Activated CD4-positive, alpha-beta memory T cell treated with anti-CD3 and anti-CD28 coated beads for 36 hours (primary cell): Measurements from ENCODE around the gene FMR1. TPM values are rescaled to one million over a fixed set of nuclear protein-coding genes. Genes with fewer than 3 reads are reported as not detected.

Source experiments
- CTCF ChIA-PET: fragments of 350-600 bp; sonication (Branson Sonifier 250); formaldehyde crosslinking; loops from one replicate; lab custom pipeline; 2021; ENCODE audit warnings: antibody characterized with exemption, inconsistent platforms; lab: Charles Lee
- POLR2A ChIA-PET: fragments of 350-600 bp; sonication (Branson Sonifier 250); formaldehyde crosslinking; loops from one replicate; lab custom pipeline; 2021; ENCODE audit warnings: antibody characterized with exemption; lab: Charles Lee
- DNase-seq: peaks from one replicate; pipeline ENCODE4 v3.0.0-alpha.2; 2020
- H3K27ac Mint-ChIP-seq: one replicate; pipeline ENCODE4 v1.8.0; 2021; ENCODE audit warnings: mixed read lengths
- H3K27me3 Mint-ChIP-seq: one replicate; pipeline ENCODE4 v1.8.0; 2021; ENCODE audit warnings: mixed read lengths
- H3K36me3 Mint-ChIP-seq: one replicate; pipeline ENCODE4 v1.8.0; 2021; ENCODE audit warnings: mixed read lengths
- H3K4me1 Mint-ChIP-seq: one replicate; pipeline ENCODE4 v1.8.0; 2021; ENCODE audit warnings: low read depth, mixed read lengths
- H3K4me3 Mint-ChIP-seq: one replicate; pipeline ENCODE4 v1.8.0; 2021; ENCODE audit warnings: mild to moderate bottlenecking, mixed read lengths
- H3K9me3 Mint-ChIP-seq: one replicate; pipeline ENCODE4 v1.8.0; 2021; ENCODE audit warnings: mixed read lengths
- intact Hi-C: fragments of 100-400 bp; cut with micrococcal nuclease; formaldehyde crosslinking; loops from one replicate; pipeline ENCODE4 v1.15.1; 2023
- total RNA-seq, 2 experiments: library from RNA; stranded (reverse); gene quantifications; one replicate each; pipeline ENCODE4 v1.2.3, GENCODE V29; 2021

FMR1 gene
- total RNA-seq: 10 to 100 TPM; 28.0 to 29.0 TPM

DNA sequence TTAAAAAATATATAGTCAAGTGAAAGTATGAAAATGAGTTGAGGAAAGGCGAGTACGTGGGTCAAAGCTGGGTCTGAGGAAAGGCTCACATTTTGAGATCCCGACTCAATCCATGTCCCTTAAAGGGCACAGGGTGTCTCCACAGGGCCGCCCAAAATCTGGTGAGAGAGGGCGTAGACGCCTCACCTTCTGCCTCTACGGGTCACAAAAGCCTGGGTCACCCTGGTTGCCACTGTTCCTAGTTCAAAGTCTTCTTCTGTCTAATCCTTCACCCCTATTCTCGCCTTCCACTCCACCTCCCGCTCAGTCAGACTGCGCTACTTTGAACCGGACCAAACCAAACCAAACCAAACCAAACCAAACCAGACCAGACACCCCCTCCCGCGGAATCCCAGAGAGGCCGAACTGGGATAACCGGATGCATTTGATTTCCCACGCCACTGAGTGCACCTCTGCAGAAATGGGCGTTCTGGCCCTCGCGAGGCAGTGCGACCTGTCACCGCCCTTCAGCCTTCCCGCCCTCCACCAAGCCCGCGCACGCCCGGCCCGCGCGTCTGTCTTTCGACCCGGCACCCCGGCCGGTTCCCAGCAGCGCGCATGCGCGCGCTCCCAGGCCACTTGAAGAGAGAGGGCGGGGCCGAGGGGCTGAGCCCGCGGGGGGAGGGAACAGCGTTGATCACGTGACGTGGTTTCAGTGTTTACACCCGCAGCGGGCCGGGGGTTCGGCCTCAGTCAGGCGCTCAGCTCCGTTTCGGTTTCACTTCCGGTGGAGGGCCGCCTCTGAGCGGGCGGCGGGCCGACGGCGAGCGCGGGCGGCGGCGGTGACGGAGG lies at the start of gene FMR1:
FMR1 (plus strand) TSS at position 728 of the 831 bp plus-strand sequence. CDS start 261 bp downstream, outside the sequence.
- Mint-ChIP-seq H3K36me3 (peaks cover 2% of the 10 kb centered on the region), H3K9me3 (no peaks in the 10 kb centered on the region), H3K4me3 (peak within 1 kb of the TSS; percentile 90), H3K4me1 (peaks cover 28% of the 10 kb centered on the region), H3K27me3 (no peaks in the 10 kb centered on the region), H3K27ac (peak within 1 kb of the TSS; percentile 93)
- CTCF ChIA-PET: no interaction called here
- POLR2A ChIA-PET: no interaction called here
- intact Hi-C loops: loop anchor here (10.0 kb wide), 1 partner anchor 1723 kb away; the partner anchor contains the start of gene TMEM185A
- peak; percentile 95 for DNase-seq

GRCh38 chrX:147875866-147876596 lies 35.7 kb upstream of the FMR1 start:
- no peak overlapping the region for H3K27ac Mint-ChIP-seq
- POLR2A ChIA-PET: no interaction called here

DNA sequence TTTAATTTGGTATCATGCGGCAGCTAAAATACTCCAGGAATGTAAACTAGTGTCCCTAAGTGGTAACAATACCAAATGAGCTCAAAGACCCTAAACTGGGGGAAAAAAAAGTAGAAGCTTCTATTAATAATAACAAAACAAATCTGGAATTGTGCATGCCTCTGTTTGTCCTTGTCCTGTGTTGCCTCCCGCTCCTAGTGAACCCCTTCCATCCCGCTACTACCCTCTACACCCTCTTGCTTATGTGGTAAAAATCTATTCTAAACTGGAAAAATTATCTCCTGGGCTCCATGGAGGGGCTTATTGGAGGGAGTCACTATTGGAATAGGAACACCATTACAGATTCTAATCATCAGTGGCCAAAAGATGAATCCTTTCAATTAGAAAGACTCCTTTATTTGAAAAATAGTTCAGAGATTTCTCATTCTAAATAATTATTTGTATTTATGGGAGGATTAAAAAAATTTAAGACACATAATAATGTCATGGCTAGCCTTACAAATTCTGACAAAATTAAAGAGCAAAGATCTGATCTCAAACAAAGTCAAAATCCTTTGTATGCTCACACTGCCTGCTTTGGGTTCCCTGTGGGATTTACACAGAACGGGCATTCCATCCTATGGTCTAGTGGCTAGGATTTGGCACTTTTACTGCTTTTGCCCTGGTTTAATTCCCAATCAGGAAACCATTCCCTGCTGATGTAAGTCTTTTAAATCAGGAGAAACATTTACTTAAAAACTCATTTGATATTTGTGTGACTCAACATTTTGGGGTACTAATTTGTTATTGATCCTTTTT lies 34.7 kb upstream of the FMR1 start:
- ChIA-PET CTCF (no interaction called here), POLR2A (no interaction called here)
- Mint-ChIP-seq H3K4me1 (peaks cover 6% of the 10 kb centered on the region), H3K9me3 (peaks cover 2% of the 10 kb centered on the region), H3K27ac (no peak overlapping the region), H3K27me3 (peaks cover 2% of the 10 kb centered on the region), H3K4me3 (no peak overlapping the region), H3K36me3 (no peaks in the 10 kb centered on the region)
- intact Hi-C loops: no loop called here
- no peak for DNase-seq

More at GRCh38 chrX:147875866-147876596, 35.7 kb upstream of the FMR1 start:
- Mint-ChIP-seq H3K4me3 (no peak overlapping the region), H3K9me3 (peaks cover 6% of the 10 kb centered on the region), H3K36me3 (no peaks in the 10 kb centered on the region), H3K4me1 (peaks cover 6% of the 10 kb centered on the region), H3K27me3 (peaks cover 2% of the 10 kb centered on the region)
- intact Hi-C loops: no loop called here
- CTCF ChIA-PET: no interaction called here
- DNase-seq: no peak

DNA sequence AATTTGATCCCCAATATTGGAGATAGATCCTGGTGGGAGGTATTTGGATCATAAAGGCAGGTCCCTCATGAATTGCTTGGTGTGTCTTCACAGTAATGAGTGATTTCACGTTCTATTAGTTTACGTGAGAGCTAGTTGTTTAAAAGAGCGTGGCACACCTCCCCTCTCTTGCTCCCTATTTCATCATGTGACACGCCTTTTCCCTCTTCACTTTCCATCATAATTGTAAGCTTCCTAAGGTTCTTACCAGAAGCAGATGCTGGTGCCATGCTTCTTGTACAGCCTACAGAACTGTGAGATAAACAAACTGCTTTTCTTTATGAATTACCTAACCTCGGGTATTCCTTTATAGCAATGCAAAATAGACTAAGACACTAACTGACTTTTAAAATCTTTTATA lies 34.0 kb upstream of the FMR1 start:
- intact Hi-C loops: no loop called here
- Mint-ChIP-seq H3K27me3 (peaks cover 2% of the 10 kb centered on the region), H3K4me1 (peaks cover 6% of the 10 kb centered on the region), H3K27ac (no peak overlapping the region), H3K4me3 (no peak overlapping the region), H3K36me3 (no peaks in the 10 kb centered on the region), H3K9me3 (peaks cover 2% of the 10 kb centered on the region)
- ChIA-PET CTCF (no interaction called here), POLR2A (no interaction called here)
- no peak for DNase-seq

DNA sequence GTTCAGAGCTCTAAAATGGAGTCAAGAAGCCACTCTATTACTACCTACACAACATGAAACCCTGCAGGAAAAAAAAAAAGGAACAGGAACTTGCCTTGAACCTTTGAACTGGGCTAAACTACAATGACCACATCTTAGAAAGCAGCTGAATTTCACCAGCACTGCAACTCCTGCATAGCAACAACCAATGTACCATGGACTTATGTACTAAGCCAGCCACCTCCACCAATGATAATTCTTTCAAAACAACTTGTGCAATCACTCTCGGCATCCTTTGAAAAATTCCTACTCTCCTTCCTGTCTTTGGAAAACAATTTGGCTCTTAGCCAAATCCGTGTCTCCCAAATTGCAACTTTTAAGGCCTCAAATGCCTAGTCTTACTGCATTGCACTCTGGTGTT lies 26.8 kb upstream of the FMR1 start:
- no peak for DNase-seq
- Mint-ChIP-seq H3K9me3 (peaks cover 2% of the 10 kb centered on the region), H3K36me3 (no peaks in the 10 kb centered on the region), H3K4me3 (no peak overlapping the region), H3K4me1 (no peaks in the 10 kb centered on the region), H3K27ac (no peak overlapping the region), H3K27me3 (no peaks in the 10 kb centered on the region)
- ChIA-PET CTCF (no interaction called here), POLR2A (no interaction called here)
- intact Hi-C loops: no loop called here

GRCh38 chrX:147890756-147891155 lies 21.0 kb upstream of the FMR1 start:
- no peaks in the 10 kb centered on the region for H3K36me3 Mint-ChIP-seq
- no peak overlapping the region for H3K4me3 Mint-ChIP-seq
- ChIA-PET POLR2A (no interaction called here), CTCF (no interaction called here)
- no peaks in the 10 kb centered on the region for H3K9me3 Mint-ChIP-seq
- DNase-seq: no peak
- intact Hi-C loops: no loop called here
- no peak overlapping the region for H3K27ac Mint-ChIP-seq
- H3K27me3 Mint-ChIP-seq: no peaks in the 10 kb centered on the region
- no peaks in the 10 kb centered on the region for H3K4me1 Mint-ChIP-seq

DNA sequence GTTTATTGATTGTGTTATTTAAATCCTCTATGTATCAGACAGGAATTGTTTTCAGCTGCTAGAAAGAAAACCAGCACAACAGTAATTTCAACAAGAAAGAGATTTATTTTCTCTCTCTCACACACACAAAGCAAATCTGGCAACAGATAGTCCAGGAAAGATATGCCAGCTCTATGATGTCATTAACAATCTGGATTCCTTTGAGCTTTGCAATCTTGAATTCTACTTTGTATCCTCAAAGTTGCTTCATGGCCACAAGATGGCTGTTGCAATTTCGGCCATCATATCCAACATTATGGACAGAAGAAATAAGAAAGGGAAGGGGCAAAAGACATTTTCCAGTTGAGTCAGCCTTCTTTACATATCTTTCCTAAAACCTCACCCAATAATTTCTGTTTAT lies 19.8 kb upstream of the FMR1 start:
- Mint-ChIP-seq H3K27ac (no peak overlapping the region), H3K4me3 (no peak overlapping the region), H3K4me1 (peaks cover 2% of the 10 kb centered on the region), H3K9me3 (no peaks in the 10 kb centered on the region), H3K36me3 (no peaks in the 10 kb centered on the region), H3K27me3 (no peaks in the 10 kb centered on the region)
- ChIA-PET CTCF (no interaction called here), POLR2A (no interaction called here)
- intact Hi-C loops: no loop called here
- no peak for DNase-seq

DNA sequence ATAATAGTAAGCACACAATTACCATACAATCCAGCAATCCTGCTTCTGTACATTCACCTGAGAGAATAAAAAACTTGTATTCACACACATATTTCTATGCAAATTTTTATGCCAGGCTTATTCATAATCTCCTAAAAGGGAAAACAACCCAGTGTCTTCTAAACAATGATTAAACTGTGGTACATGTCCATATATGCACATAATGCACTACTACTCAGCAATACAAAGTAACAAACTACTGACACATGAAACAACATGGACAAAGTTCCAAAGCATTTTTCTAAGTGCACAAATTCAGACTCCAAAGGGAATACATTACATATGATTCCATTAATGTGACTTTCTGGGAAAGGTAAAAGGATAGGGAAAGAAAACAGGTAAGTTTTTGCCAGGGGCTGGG lies 18.0 kb upstream of the FMR1 start:
- no peak overlapping the region for H3K4me3 Mint-ChIP-seq
- no peaks in the 10 kb centered on the region for H3K36me3 Mint-ChIP-seq
- H3K9me3 Mint-ChIP-seq: no peaks in the 10 kb centered on the region
- H3K4me1 Mint-ChIP-seq: peaks cover 2% of the 10 kb centered on the region
- intact Hi-C loops: no loop called here
- CTCF ChIA-PET: no interaction called here
- POLR2A ChIA-PET: no interaction called here
- no peak overlapping the region for H3K27ac Mint-ChIP-seq
- H3K27me3 Mint-ChIP-seq: no peaks in the 10 kb centered on the region
- no peak for DNase-seq

DNA sequence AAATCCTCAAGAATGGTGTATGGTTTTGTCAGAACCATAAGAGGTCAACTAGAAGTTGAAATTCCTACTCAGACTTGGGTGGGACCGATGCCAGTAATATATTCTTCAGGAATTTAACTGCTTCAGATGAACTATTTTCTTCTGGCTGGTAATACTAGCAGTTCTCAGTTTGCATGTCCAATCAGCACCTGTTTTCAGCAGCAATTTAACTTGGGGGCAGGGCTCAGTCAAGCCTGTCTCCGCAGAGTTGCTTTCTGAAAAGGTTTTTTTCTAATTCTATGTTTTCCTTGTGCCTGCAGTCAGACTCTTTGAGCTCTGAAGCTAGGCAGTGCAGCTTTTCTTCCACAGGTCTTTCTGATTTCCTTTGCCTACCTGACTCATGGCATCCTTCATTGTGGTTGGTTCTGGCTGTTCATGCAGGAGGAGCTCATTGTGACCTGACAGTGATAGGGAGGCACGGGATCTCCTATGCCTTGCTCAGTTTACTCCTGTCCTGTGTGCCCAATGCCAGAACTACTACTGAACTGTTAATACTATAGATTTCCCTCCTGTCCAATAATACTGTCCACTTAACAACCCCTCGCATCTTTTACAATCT lies 17.3 kb upstream of the FMR1 start:
- no peaks in the 10 kb centered on the region for H3K9me3 Mint-ChIP-seq
- CTCF ChIA-PET: no interaction called here
- H3K36me3 Mint-ChIP-seq: no peaks in the 10 kb centered on the region
- POLR2A ChIA-PET: no interaction called here
- no peak for DNase-seq
- H3K27me3 Mint-ChIP-seq: no peaks in the 10 kb centered on the region
- no peak overlapping the region for H3K4me3 Mint-ChIP-seq
- H3K27ac Mint-ChIP-seq: no peak overlapping the region
- intact Hi-C loops: no loop called here
- H3K4me1 Mint-ChIP-seq: peaks cover 2% of the 10 kb centered on the region

DNA sequence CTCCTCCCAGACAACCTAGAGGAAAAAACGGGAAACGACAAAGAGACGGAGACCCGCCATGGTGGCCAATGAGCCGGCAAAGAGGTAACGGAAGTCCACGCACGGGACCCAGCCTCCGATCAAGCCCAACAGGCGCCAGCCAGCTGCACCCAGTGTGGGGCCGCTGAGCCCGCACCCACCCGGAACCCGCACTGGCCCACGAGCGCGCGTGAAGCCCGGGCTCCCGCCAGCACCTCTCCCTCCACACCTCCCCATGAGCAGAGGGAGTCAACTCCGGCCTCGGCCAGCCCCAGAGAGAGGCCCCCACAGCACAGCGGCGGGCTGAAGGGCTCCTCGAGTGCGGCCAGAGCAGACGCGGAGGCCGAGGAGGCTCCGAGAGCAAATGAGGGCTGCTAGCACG lies 14.6 kb upstream of the FMR1 start:
- ChIA-PET POLR2A (no interaction called here), CTCF (no interaction called here)
- Mint-ChIP-seq H3K27ac (no peak overlapping the region), H3K9me3 (no peaks in the 10 kb centered on the region), H3K36me3 (no peaks in the 10 kb centered on the region), H3K27me3 (no peaks in the 10 kb centered on the region), H3K4me3 (no peak overlapping the region), H3K4me1 (peaks cover 6% of the 10 kb centered on the region)
- intact Hi-C loops: no loop called here
- no peak for DNase-seq

- ChIA-PET POLR2A (no interaction called here), CTCF (no interaction called here)
- Mint-ChIP-seq H3K27ac (no peak overlapping the region), H3K4me3 (no peak overlapping the region), H3K36me3 (no peaks in the 10 kb centered on the region), H3K9me3 (no peaks in the 10 kb centered on the region), H3K27me3 (no peaks in the 10 kb centered on the region), H3K4me1 (peaks cover 6% of the 10 kb centered on the region)
- DNase-seq: no peak
- intact Hi-C loops: no loop called here
Measured at GRCh38 chrX:147898951-147899350, 12.8 kb upstream of the FMR1 start.
